Epithelial cell of esophagus (primary cell): ENCODE measurements around the gene FHIT.

Experiments
- DNase-seq: peaks from one replicate; pipeline ENCODE4 v3.0.0; 2010; ENCODE audit warnings: low read depth
- H3K4me3 ChIP-seq: 2 replicates; pipeline ENCODE4 v1.5.1; 2011; ENCODE audit warnings: mild to moderate bottlenecking, low read length, control low read depth
- TF ChIP-seq, protein P1 (sequence below): IDR thresholded peaks from 2 replicates; pipeline ENCODE4 v1.5.1; 2011; ENCODE audit warnings: low read depth, mild to moderate bottlenecking, low read length, control low read depth, inconsistent platforms; ENCODE audit not compliant: insufficient read depth; ENCODE audit errors: missing control alignments

FHIT gene

DNA sequence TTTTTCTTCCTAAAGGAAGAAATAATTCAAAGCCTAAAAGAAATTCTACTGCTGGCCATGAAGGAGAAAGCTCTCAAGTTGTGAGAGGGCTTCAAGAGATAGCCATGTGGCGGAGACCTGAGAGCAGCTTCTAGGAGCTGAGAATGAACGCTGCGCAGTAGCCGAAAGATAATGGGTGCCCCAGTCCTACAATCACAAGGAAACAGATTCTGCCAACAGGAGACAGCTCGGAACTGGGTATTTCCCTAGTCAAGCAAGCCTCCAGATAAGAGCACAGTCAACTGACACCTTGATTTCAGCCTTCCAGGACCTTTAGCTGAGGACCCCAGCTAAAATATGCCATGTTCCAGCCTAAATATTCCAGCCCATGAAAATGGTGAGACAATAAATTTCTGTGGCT is 824.1 kb downstream of the FHIT start:
- no peak overlapping the region for H3K4me3 ChIP-seq
- TF ChIP-seq, protein P1, sequence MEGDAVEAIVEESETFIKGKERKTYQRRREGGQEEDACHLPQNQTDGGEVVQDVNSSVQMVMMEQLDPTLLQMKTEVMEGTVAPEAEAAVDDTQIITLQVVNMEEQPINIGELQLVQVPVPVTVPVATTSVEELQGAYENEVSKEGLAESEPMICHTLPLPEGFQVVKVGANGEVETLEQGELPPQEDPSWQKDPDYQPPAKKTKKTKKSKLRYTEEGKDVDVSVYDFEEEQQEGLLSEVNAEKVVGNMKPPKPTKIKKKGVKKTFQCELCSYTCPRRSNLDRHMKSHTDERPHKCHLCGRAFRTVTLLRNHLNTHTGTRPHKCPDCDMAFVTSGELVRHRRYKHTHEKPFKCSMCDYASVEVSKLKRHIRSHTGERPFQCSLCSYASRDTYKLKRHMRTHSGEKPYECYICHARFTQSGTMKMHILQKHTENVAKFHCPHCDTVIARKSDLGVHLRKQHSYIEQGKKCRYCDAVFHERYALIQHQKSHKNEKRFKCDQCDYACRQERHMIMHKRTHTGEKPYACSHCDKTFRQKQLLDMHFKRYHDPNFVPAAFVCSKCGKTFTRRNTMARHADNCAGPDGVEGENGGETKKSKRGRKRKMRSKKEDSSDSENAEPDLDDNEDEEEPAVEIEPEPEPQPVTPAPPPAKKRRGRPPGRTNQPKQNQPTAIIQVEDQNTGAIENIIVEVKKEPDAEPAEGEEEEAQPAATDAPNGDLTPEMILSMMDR, result no peak
- DNase-seq, result no peak

DNA sequence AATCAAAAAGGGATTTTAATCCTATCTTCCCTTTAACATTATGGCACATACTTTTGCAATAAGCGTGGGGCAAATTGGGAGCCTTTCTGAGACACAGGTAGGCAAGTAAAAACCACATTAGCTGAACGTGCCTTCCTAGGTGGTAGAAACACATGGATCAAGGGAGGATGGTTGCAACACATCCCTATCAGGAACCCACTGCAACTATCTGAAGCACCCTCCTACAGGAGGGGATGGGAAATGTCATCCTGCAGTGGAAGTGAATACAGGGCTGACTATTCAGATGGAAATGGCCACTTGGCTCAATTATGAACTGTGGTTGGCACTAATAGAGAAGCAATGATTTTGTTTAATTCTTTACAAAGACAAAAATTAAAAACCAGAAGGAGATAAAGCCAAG is 826.3 kb downstream of the FHIT start:
- TF ChIP-seq, protein P1, result no peak
- DNase-seq, result no peak
- H3K4me3 ChIP-seq, result no peak overlapping the region

DNA sequence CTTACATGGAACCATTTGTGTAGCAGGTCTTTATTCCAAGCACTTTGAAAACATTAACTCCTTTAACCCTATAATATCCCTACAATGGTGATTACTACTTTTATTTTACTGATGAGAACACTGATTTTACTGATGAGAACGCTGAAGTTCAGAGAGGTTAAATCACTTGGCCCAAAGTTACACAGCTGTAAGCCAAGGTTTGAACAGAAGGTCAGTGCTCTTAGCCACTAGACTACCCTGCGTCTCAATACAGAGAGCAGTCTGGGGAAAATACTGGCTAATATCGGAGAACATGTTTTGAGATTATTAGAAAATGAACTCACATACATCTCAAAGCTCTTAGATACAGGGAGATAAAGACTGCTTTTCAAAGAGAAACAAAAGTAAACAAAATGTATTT is 827.2 kb downstream of the FHIT start:
- TF ChIP-seq, protein P1, result no peak
- no peak overlapping the region for H3K4me3 ChIP-seq
- no peak for DNase-seq

DNA sequence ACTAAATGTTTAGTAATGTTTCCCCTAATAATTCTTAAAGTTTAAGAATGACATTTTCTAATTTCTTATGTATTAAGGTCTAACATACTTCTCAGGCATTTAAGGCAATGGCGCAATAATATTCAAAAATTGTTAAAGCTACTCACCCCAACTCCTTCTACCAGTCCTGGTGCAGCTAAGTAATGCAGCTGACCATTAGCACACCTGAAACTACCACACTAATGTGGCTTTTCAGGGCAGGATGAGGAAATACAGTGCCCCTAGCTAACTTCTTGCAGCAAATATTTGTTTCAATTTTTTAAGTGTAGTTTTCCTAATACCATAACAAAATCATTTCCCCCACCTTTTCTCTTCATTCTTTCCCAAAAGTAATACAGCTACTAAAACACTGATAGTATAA is 827.7 kb downstream of the FHIT start:
- TF ChIP-seq, protein P1, result no peak
- no peak overlapping the region for H3K4me3 ChIP-seq
- no peak for DNase-seq

DNA sequence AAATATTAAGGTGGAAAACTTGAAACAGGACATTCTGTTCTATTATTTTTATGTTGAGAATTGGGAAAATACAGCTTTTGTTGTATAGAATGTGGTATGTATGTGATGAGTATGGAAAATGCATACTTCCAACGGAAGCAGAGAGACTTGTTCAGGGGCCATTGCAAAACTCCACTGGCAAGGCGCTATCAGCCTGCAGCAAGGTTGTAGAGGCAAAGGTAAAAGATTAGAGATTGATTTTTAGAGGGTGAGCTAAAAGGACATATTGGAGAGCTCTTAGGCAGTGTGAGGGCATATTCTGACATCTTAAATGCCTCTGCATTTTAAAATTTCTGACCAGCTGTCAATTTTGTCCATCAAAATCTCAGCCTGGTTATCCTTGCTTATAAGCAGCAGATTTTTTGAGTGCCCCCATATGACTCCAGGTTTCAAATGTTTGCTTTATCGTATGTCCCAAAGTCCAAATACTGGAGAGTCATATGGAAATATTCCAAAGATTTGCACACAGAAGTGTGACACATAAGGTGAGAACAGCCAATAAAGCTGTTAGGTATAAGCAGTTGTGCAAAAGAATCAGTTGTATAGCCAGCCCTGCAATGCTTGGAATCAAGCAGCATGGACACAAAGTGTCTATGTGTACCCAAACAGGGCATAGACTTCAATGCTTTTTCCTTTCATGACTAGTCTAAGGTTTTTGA is 829.4 kb downstream of the FHIT start:
- DNase-seq, result no peak
- TF ChIP-seq, protein P1, result no peak
- no peak overlapping the region for H3K4me3 ChIP-seq

DNA sequence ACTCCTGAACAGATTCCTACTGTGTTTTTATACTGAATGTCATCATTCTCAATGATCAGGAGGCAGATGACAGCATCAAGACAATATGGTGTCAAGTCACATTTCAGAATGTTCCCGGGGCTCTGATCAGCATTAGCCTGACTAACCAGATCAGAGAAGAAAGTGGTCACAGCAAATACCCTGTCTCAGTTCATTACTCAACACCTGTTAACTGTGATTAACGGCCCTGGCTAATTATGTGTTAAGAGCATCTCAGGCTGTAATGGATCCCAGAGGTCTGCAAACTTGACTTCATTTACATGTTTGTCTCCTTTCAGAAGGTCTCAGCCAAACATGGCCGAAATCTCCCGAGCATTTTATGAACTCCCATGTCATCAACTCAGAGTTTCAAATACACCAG is 833.7 kb downstream of the FHIT start:
- H3K4me3 ChIP-seq, result no peak overlapping the region
- no peak for DNase-seq
- TF ChIP-seq, protein P1, result no peak

DNA sequence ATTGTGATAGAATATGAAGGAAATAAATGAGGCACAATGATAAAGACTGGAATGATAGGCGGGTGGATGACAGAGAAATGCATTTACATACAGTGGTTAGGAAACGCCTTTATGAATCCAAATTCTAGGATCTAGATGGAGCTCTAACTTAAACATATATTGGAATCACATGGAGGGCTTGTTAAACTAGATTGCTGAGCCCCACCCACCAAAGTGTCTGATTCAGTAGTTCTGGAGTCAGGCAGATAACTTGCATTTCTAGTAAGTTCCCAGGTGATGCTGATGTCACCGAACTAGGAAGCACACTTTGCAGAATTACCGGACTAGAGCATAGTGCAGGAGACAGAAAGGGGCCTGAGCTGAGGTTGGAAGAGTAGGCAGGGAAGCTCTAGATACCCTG is 837.2 kb downstream of the FHIT start:
- TF ChIP-seq, protein P1, result no peak
- DNase-seq, result peak; percentile 10
- no peak overlapping the region for H3K4me3 ChIP-seq
